Daoy (cell line): ENCODE results near the gene SETD2. TPM values are rescaled to one million over a fixed set of nuclear protein-coding genes. Genes with fewer than 3 reads are reported as not detected.
"Not testable (repeated sequence)": the region's sequence is repeated elsewhere in the genome, so short reads cannot be mapped to it uniquely, and the experiment has no call there.

ENCODE experiments used
- DNase-seq: peaks from one replicate; pipeline ENCODE4 v3.0.0-alpha.2; 2015; ENCODE audit warnings: low read depth
- total RNA-seq: library from RNA; depleted of rRNA; stranded (reverse); fragments of >200 nt; shearing (Covaris generic); gene quantifications from 2 replicates; pipeline ENCODE4 v1.2.3, GENCODE V29; 2014

Gene SETD2
- total RNA-seq, 1 experiment from 2014 or later: 17.3 TPM

DNA sequence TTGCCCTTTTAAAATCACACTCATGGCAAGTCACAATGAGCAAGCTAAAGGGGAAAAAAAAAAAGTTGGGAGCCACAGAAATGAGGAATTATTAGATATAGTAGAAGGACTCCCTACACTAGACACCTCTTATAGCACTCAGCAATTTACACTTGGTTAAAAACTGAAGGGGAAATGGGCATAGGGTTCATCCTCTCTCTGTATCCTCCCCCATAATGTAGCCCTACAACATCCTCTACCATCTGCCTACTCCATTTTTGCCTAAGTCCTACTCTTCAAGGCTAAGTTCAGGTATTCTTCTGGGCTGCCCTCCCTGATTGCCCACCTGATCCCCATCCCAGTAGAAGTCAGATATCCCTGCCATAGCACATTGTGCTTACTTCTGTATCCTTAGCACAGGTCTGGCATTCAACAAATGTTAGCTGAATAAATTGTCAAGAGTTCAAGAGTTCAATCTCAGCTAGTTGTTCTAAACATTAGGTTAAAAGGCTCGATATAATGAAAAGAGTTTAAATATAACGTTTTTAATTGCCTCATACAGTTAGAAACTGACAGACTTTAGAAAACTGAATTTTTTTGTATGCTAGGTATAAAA, 14.5 kb downstream of the SETD2 start:
- no peak for DNase-seq

DNA sequence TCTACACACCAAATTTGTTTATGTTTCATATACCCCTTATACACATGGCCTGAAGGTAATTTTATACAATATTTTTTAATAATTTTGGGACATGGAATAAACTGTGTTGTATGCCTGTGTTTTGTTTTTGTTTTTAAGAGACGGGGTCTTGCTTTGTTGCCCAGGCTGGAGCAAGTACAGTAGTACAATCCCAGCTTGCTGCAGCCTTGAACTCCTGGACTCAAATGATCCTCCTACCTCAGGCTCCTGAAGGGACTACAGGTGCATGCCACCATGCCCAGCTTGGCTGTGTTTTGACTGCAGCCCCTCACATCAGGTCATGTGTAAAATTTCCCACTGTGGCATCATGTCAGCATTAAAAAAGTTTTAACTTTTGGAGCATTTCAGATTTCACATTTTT, 18.6 kb downstream of the SETD2 start:
- DNase-seq: no peak

DNA sequence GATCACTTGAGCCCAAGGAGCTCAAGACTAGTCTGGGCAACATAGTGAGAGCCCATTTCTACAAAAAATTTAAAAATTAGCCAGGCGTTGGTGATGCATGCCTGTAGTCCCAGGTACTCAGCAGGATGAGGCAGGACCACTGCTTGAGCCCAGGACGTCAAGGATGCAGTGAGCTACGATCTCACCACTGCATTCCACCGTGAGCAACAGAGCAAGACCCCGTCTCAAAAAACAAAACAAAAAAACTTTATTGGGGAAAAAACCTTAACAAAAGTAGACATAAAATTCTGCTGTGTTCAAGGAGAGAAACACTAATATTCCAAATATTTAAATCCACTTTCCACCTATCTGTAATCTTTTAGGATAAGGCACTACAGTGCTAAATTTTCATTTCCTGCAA, 20.8 kb downstream of the SETD2 start:
- no peak for DNase-seq

DNA sequence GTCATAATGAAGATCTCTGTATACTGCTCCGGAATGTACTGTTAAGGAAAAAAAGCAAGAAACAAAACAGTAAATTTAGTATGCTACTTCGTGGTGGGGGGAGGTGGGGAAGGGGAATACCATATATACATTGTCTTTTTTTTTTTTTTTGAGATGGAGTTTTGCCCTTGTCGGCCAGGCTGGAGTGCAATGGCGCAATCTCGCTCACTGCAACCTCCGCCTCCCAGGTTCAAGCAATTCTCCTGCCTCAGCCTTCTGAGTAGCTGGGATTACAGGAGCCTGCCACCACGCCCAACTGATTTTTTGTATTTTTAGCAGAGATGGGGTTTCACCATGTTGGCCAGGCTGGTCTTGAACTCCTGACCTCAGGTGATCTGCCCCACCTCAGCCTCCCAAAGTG, 21.4 kb downstream of the SETD2 start:
- DNase-seq: not testable (repeated sequence)

DNA sequence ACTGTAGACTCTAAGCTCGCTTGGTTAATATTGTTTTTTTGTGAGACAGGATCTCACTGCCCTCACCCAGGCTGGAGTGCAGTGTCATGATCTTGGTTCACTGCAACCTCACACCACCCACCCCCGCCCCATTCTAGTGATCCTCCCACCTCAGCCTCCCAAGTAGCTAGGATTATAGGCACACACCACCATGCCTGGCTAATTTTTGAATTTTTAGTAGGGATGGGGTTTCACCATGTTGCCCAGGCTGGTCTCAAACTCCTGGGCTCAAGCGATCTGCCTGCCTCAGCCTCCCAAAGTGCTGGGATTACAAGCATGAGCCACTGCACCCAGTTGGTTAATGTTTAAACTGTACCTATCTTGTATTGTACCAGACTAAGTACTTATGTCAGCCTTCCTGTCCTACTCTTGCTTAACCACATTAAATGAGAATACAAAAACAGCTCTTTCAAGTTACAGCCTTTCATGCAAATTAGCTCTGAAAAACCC, 22.9 kb downstream of the SETD2 start:
- DNase-seq: not testable (repeated sequence)

DNA sequence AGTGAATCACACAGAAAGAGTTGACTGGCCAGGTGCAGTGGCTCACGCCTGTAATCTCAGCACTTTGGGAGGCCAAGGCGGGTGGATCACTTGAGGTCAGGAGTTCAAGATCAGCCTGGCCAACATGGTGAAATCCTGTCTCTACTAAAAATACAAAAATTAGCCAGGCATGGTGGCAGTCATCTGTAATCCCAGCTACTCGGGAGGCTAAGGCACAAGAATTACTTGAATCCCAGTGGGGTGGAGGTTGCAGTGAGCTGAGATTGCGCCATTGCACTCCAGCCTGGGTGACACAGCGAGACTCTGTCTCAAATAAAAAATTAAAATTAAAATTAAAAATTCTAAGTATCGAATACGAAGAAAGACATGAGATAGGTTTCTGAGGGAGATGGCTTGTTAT, 23.4 kb downstream of the SETD2 start:
- DNase-seq: not testable (repeated sequence)

DNA sequence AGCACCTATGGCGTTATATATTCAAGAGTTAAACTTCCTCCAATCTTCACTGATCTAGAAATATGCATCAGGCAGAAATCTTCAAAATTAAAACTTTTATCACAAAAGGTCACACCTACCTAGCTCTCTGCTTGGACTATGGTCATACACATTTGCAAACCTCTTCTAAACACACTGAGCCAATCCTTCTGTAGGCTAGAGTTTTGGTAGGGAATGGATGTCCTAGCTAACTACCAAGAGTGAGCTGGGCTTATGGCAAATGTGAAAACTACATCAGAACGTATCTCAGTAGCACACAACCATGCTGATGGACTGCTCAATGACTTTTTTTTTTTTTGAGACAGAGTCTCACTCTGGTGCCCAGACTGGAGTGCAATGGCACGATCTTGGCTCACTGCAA, 29.6 kb downstream of the SETD2 start:
- no peak for DNase-seq

DNA sequence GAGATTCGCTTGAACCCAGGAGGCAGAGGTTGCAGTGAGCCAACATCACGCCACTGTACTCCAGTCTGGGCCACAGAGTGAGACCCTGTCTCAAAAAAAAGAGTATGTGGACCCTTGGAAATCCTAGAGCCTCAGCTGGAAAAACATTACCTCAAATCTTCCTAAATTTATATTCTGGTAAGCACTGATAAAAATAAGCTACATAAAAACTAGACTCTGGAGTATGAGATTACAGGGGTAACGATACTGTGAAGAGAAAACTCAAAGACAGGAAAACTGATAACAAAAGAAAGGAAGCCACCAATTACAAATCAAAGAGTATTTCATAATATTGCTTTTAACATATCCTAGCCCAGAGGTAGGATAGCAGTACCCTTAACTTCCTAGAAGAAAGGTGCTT, 30.3 kb downstream of the SETD2 start:
- DNase-seq: no peak

DNA sequence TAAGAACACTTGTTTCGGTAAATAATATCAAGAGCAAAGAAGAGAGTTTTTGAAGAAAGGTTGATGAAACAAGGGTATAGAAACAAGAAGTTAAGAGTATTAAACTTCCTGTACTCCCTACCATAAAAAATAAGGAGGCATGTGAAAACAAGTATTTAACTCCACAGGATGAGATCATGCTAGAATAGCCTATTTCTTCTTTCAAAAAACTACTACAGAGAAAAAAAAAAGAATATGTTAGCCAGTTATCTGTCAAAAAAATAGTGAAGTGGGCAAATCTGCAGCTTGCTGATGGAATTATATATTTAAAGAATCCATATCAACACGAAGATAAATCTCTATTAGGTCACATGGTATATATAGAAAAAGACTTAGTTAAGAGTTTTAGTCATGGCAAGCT, 33.4 kb downstream of the SETD2 start:
- DNase-seq: no peak

DNA sequence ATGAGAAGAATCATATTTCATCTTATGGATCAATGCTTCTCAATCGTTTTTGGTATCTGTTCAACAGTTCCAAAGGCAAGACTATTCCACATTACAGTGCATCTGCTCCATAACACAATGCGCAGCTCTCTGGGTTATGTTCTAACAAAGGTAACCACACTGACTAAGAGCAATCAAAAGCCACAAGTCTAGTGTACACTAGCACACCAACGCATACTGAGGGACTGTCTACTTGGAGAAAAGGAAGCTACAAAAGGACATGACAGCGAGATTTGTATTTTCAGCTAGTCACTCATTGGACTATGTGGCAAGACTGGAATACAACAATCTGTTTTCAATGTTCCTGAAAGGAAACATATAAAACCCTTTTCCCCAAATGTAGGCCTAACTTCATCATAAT, 35.8 kb downstream of the SETD2 start:
- DNase-seq: no peak

DNA sequence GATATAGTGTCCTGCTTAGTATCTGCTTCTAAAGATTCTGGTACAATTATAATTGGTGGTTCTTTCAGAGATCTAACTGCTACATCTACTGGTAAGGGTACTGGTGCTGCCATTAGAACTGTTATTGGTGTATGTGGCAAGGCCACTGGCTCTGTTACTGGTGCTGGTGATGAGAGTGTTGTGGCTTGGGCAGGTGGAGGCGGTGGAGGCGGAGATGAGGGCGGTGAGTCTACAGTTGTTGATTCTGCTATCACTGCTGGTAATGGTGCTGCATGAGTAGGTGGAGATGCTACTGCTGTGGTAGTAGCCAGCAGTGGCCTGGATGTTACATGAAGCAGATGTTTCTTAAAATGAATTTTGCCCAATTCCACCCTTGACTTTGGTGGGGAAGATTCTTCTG, 40.1 kb downstream of the SETD2 start:
- DNase-seq: no peak

DNA sequence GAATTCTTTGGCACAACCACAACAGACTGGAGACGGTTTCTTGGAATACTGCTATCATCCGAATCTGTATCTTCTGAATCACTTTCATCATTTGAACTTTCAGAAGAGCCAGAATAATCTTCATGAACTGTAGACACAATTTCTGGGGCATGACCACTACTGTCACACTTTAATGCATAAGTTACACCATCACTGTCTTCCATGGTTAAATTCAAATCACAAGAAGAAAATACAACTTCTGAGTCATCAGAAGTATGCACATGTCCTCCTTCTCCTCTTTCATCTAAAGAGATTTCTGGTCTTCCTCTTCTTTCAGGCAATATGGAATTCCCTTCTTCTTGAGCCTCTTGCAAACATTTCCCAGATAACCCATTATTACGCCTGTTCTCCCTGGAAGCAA, 42.5 kb downstream of the SETD2 start:
- no peak for DNase-seq

DNA sequence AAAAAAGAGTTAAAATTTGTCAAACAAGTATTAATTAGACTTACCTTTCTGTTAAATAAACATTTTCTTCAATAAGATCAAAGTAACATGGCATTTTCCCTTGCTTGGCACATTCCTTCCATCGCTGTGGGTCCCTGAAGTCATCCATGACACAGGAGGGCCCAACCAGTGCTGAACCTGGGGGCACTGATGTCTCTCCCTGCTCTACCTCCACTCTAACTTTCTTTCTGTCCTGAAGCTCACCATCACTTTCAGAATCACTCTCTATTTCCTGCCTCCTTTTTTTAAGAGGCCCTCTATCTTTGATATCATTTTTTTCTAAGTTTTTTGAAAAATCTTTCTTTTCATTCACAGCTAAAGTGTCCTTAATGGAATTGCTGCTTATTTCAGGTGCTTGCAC, 43.8 kb downstream of the SETD2 start:
- no peak for DNase-seq

DNA sequence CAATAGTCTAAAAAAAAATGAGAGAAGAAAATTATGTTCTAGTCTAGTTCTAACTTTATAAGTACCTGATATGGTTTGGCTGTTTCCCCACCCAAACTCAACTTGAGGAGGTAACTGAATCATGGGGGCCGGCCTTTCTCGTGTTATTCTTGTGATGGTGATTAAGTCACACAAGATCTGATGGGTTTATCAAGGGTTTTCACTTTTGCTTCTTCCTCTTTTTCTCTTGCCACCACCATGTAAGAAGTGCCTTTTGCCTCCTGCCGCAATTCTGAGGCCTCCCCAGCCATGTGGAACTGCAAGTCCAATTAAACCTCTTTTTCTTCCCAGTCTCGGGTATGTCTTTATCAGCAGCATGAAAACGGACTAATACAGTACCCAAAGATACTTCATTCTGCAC, 44.5 kb downstream of the SETD2 start:
- not testable (repeated sequence) for DNase-seq

DNA sequence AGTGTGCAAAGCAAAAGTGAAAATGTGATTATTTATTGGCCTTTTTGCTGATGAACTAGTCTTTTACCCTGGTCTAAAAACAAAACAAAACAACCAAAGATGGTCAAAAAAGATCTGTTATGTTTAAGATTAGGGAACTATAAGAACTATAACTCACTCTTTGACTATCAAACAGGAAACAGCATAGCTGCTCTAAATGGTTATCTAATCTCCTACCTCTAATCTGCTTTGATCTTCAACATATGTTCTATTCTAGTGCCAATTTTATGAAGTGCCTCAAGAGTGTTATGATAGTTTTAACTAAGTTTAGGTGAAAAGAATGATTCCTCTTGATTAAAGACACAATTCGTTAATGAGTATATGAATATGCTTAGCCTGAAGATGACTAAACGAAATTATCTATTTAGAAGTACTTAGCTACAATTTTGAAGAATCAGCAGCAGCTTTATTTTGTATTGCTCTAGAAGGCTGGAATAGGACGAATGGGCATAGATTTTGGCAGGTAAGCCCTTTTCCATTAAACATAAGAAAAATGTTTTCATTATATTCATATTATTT, 46.0 kb downstream of the SETD2 start:
- no peak for DNase-seq

DNA sequence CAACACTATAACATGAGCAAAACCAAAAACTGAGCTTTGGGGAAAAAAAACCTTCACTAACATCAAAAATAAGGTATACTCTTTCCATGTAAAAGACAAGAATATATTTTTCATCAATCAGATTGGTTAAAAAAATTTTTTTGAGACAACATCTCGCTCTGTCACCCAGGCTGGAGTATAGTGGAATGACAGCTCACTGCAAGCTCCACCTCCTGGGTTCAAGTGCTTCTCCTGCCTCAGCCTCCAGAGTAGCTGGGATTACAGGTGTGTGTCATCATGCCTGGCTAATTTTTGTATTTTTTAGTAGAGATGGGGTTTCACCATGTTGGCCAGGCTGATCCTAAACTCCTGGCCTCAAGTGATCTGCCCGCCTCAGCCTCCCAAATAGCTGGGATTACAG, 48.4 kb downstream of the SETD2 start:
- not testable (repeated sequence) for DNase-seq

DNA sequence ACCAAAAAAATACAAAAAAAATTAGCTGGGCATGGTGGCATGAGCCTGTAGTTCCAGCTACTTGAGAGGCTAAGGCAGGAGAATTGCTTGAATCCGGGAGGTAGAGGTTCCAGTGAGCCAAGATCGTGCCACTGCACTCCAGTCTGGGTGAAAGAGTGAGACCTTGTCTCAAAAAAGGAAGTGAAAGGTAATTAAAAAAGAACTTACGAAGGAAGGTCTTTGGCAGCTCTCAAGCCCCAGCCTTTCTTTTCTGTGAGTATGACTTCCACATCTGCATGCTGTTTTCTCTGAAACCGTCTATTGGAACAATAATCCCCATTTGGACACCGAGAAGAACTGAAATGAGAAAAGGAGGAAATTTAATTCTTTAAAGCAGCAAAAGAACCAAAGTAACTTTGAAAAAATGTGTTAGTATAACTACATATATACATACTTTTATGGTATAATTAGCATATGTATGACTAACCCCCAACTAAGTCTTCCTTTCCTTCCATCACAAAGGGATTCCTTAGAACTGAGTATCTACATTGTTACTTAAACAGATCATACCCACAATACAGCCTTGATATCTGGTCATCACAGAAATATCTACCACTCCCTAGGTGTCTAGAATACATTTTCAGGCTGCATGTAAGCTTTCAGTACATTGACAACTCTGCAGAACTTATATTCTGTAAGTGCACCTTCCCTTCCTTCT, 50.1 kb downstream of the SETD2 start:
- peak; percentile 40 for DNase-seq

DNA sequence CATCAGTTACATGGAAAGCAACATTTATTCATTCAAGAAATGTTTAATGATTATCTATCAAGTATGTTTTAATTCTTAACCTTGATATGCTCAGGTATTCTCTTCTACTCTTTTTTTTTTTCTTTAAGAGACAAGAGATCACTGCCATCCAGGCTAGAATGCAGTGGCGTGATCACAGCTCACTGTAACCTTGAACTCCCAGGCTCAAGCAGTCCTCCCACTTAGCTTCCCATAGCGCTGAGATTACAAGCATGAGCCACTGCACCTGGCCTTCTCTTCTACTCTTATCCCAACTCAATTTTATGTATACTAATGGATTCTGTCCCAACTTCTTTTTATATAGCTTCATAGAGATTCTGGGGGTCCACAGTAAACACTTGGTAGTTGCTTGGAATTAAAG, 50.9 kb downstream of the SETD2 start:
- no peak for DNase-seq

DNA sequence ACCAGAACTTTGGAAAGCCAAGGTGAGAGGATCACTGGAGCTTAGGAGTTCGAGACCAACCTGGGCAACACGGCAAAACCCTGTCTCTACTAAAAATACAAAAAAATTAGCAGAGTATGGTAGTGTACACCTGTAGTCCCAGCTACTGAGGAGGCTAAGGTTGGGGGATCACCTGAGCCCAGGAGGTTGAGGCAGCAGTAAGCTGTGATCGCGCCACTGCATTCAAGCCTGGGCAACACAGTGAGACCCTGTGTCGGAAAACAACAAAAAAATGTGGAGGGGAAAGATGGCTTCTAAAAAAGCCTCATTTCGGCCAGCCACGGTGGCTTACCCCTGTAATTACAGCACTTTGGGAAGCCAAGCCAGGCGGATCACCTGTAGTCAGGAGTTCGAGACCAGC, 54.5 kb downstream of the SETD2 start:
- DNase-seq: no peak

DNA sequence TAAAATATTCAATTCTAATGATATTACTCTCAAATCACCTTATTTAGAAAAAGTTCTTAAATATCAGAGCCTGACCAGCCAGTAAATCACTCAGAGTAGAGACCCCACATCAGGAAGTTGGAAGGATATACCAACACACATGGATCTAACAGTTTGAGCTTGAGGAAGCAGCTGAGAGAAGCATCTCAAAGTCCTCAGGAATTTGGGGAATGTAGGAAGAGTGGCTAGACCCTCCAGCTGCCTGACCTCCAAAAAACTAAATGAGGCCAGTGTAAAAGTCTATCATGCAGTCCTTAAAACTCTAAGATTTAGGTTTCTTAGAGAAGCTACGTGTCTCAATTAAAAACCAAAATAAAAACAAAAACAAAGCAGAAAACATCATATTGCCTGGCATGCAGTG, 55.4 kb downstream of the SETD2 start:
- DNase-seq: no peak

DNA sequence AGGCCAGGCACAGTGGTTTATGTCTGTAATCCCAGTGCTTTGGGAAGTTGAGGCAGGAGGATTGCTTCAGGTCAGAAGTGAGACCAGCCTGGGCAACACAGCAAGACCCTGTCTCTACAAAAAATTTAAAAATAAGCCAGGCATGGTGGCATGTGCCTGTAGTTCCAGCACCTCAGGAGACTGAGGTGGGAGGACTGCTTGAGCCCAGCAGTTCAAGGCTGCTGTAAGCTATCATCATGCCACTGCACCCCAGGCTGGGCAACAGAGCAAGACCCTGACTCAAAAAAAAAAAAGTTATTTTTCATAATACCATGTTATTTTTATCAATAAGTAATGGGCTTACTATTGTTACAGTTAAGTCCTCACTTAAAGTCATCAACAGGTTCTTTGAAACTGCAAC, 59.7 kb downstream of the SETD2 start:
- no peak for DNase-seq

DNA sequence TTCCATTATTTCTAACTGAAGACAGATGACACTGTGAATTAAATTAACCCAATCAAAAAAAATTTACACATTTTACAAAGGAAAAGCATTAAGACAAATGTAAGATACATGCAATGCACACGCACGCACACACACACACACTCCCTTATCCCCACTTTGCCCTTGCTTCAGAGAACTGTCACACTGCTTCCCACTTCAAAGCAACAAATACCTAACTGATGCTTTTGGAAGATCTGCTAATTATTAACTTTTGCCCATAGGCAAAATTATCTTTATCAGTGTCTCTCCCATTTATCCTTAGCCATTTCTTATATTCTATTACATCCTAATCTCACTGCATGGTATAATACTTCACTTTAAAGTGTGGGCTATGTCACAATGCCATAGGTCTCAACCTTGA, 60.3 kb downstream of the SETD2 start:
- DNase-seq: no peak

DNA sequence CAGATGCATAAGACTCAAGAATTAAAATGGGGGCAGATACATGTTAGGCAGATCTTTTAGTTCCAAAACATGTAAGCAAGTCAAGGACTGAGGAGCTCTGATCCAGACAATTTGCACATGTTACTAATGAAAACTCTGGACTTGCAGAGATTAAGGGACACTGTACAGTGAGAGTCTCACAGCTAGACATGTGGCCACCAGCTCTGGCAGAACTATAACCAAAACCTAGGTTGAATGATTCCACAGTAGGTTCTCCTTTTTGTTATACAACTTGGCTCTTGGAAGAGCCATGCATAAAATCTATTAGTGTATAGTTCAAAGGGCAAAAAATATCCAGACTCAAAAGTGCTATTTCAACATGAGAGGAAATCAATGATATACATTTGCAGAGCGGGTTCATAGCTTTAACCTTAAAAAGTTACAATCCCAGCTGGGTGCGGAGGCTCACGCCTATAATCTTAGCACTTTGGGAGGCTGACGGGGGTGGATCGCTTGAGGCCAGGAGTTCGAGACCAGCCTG, 61.8 kb downstream of the SETD2 start:
- DNase-seq: no peak
